ENCODE measurements around the gene NAT9. TPM values are rescaled to one million over a fixed set of nuclear protein-coding genes. Genes with fewer than 3 reads are reported as not detected.

Gene NAT9
- total and polyA plus RNA-seq, 2 donors (not counting 3 experiments of a cell fraction or from before 2014, with no cell fraction given), result 39.3 to 44.8 TPM

DNA sequence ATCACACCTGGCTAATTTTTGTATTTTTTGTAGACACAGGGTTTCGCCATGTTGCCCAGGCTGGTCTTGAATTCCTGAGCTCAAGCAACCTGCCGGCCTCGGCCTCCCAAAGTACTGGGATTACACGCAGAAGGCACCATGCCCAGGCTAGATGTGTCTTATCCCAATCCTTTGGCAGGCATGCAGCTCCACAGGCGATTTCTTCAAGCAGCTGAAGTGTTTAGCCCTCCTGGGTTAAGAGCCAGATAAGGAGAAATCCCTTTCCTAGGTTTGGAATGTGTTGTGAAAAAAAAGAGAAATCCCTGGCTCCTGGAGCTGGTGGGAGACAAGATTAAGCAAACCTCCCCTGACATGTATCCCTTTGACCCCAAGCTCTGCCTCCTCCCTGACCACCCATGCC is 29.8 kb downstream of the NAT9 start:
- no peak for FAIRE-seq
- CTCF ChIA-PET, result interaction anchor here (1.1 to 4.2 kb wide), 12 partner anchors 9 to 367 kb away, joined by 4 to 84 read pairs (median 18); partner anchors contain the start of genes NAT9 and RAB37
- Histone ChIP-seq H3K4me1 (ENCODE audit: control insufficient read depth, extremely low read depth, insufficient read depth, low read length) (peaks cover 12% of the 10 kb centered on the region), H3K9me3 (replicated peaks; ENCODE audit: control insufficient read depth, insufficient read depth, low read length) (no peaks in the 10 kb centered on the region), H2AFZ (ENCODE audit: low read depth, low read length) (no peak overlapping the region), H3K4me2 (ENCODE audit: insufficient read depth, low read length) (no peak overlapping the region), H4K20me1 (replicated peaks; ENCODE audit: control insufficient read depth, extremely low read depth, insufficient read depth, low read length) (no peaks in the 10 kb centered on the region), H3K27me3 (ENCODE audit: control insufficient read depth in 2 of 2, insufficient read depth in 2 of 2, low read length in 2 of 2) (no peaks in the 10 kb centered on the region), H3K9me1 (replicated peaks; ENCODE audit: control insufficient read depth, extremely low read depth, insufficient read depth, low read length) (no peaks in the 10 kb centered on the region), H3K9ac (replicated peaks; ENCODE audit: extremely low read depth, insufficient read depth, low read length) (no peak overlapping the region), H3K79me2 (ENCODE audit: control insufficient read depth, insufficient read depth, low read length) (no peaks in the 10 kb centered on the region), H3K4me3 (replicated peaks in 1 of 3; ENCODE audit: insufficient read depth in 1 of 3, low read depth in 1 of 3, low read length in 3 of 3) (no peak overlapping the region), H3K27ac (ENCODE audit: insufficient read depth, low read depth, low read length) (no peak overlapping the region), H3K36me3 (ENCODE audit: control insufficient read depth in 2 of 2, extremely low read depth in 1 of 2, insufficient read depth in 2 of 2, low read length in 2 of 2) (no peaks in the 10 kb centered on the region)
- TF ChIP-seq MYC (IDR thresholded peaks at IDR 0.05; ENCODE audit: low read depth, low read length), result no peak
- no peak for TF ChIP-seq POLR2AphosphoS5 (IDR thresholded peaks at IDR 0.05; ENCODE audit: insufficient read depth, low read depth, low read length)
- TF ChIP-seq, protein P1, sequence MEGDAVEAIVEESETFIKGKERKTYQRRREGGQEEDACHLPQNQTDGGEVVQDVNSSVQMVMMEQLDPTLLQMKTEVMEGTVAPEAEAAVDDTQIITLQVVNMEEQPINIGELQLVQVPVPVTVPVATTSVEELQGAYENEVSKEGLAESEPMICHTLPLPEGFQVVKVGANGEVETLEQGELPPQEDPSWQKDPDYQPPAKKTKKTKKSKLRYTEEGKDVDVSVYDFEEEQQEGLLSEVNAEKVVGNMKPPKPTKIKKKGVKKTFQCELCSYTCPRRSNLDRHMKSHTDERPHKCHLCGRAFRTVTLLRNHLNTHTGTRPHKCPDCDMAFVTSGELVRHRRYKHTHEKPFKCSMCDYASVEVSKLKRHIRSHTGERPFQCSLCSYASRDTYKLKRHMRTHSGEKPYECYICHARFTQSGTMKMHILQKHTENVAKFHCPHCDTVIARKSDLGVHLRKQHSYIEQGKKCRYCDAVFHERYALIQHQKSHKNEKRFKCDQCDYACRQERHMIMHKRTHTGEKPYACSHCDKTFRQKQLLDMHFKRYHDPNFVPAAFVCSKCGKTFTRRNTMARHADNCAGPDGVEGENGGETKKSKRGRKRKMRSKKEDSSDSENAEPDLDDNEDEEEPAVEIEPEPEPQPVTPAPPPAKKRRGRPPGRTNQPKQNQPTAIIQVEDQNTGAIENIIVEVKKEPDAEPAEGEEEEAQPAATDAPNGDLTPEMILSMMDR (IDR thresholded peaks at IDR 0.05; ENCODE audit: extremely low read depth in 1 of 2, insufficient read depth in 1 of 2, low read depth in 1 of 2, low read length in 2 of 2), result no peak
- TF ChIP-seq, protein P2, sequence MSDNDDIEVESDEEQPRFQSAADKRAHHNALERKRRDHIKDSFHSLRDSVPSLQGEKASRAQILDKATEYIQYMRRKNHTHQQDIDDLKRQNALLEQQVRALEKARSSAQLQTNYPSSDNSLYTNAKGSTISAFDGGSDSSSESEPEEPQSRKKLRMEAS (IDR thresholded peaks at IDR 0.05; ENCODE audit: insufficient read depth, insufficient read length), result no peak
- no peak for TF ChIP-seq FOS (IDR thresholded peaks at IDR 0.05; ENCODE audit: borderline replicate concordance, insufficient read depth, low read length)
- TF ChIP-seq JUN (IDR thresholded peaks at IDR 0.05; ENCODE audit: borderline replicate concordance, insufficient read depth, insufficient read length, low read depth), result no peak
- TF ChIP-seq EZH2 (IDR thresholded peaks at IDR 0.05; ENCODE audit: borderline replicate concordance, low read depth, low read length, severe bottlenecking), result no peak
- TF ChIP-seq GATA2 (IDR thresholded peaks at IDR 0.05; ENCODE audit: insufficient read depth, insufficient read length, low read depth, low read length), result no peak
- no peak for TF ChIP-seq POLR2A (IDR thresholded peaks at IDR 0.05; ENCODE audit: low read depth, low read length)
- dilution Hi-C loops (cut with MboI; ENCODE audit: extremely low pct_ligation_motif_present, low sequenced_read_pairs) (no loop called here), intact Hi-C loops (cut with micrococcal nuclease) (loop anchor here (10.0 kb wide), 1 partner anchor 1432 kb away; the partner anchor contains the start of gene CDC42EP4)
- no peak for DNase-seq (ENCODE audit: low read depth, low spot score)
- POLR2A ChIA-PET, result no interaction called here
- BruUV-seq (replicated peaks), result no TSS peak

All from endothelial cell of umbilical vein (primary cell).